HEK293T (cell line): ENCODE data around the gene RNASEH1.

Experiments
- BHLHE40 ChIP-seq: fragments of 450-650 bp; IDR thresholded peaks from 2 replicates; pipeline ENCODE4 v1.6.1; 2016; ENCODE audit warnings: mild to moderate bottlenecking, moderate library complexity, borderline replicate concordance
- CTBP1 ChIP-seq: fragments of 450-650 bp; IDR thresholded peaks from 2 replicates; pipeline ENCODE4 v1.6.1; 2016; ENCODE audit warnings: borderline replicate concordance
- FOXA1 ChIP-seq: fragments of 450-650 bp; IDR thresholded peaks from 2 replicates; pipeline ENCODE4 v1.6.1; 2016; ENCODE audit warnings: mild to moderate bottlenecking
- FOXK2 ChIP-seq: fragments of 450-650 bp; IDR thresholded peaks from 2 replicates; pipeline ENCODE4 v1.6.1; 2016; ENCODE audit warnings: mild to moderate bottlenecking
- NFRKB ChIP-seq: fragments of 450-650 bp; IDR thresholded peaks from 2 replicates; pipeline ENCODE4 v1.6.1; 2016; ENCODE audit warnings: mild to moderate bottlenecking, moderate library complexity
- SP1 ChIP-seq: fragments of 450-650 bp; IDR thresholded peaks from 2 replicates; pipeline ENCODE4 v1.6.1; 2017
- SUZ12 ChIP-seq: fragments of 450-650 bp; IDR thresholded peaks from 2 replicates; pipeline ENCODE4 v1.6.1; 2016; ENCODE audit warnings: mild to moderate bottlenecking
- TARDBP ChIP-seq: fragments of 450-650 bp; IDR thresholded peaks from 2 replicates; pipeline ENCODE4 v1.6.1; 2016
- ZNF384 ChIP-seq: fragments of 450-650 bp; IDR thresholded peaks from 2 replicates; pipeline ENCODE4 v1.6.1; 2016
- TF ChIP-seq, protein P1 (sequence below): fragments of 450-650 bp; IDR thresholded peaks from 2 replicates; pipeline ENCODE4 v1.6.1; 2016

DNA sequence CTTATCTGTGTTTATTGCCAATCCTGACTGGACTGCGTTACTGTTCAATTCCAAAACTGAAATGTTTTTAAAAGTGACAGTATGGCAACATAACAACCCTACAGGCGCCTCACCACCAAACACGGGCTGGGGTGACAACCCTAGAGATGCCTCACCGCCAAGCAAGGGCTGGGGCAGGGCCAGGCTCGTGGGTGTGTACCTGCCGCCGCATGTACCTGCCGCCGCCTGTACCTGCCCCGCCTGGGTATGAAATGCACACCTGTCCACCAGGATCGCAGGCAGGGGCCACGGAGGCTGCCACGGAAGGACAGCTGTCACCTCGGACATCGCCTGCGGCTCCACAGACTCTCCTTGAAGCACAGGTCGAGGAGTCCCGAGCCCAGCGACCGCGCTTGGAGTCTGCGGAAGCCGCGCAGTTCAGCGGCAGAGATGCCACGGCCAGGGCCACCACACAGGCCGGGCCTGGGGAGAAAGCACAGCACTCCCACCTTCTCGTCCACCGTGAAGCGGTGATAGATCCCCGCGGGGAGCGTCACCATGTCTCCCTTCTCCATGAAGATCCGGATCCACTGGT, 57.7 kb downstream of the RNASEH1 start:
- no peak for TF ChIP-seq SP1
- TF ChIP-seq TARDBP, result no peak
- no peak for TF ChIP-seq ZNF384
- no peak for TF ChIP-seq BHLHE40
- no peak for TF ChIP-seq SUZ12
- TF ChIP-seq NFRKB, result no peak
- TF ChIP-seq FOXA1, result no peak
- no peak for TF ChIP-seq FOXK2
- TF ChIP-seq, protein P1, sequence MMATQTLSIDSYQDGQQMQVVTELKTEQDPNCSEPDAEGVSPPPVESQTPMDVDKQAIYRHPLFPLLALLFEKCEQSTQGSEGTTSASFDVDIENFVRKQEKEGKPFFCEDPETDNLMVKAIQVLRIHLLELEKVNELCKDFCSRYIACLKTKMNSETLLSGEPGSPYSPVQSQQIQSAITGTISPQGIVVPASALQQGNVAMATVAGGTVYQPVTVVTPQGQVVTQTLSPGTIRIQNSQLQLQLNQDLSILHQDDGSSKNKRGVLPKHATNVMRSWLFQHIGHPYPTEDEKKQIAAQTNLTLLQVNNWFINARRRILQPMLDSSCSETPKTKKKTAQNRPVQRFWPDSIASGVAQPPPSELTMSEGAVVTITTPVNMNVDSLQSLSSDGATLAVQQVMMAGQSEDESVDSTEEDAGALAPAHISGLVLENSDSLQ, result no peak
- TF ChIP-seq CTBP1, result no peak
